ENCODE data around the gene PGLYRP2. TPM values are rescaled to one million over a fixed set of nuclear protein-coding genes. Genes with fewer than 3 reads are reported as not detected.

The PGLYRP2 gene
- total and polyA plus RNA-seq, 9 of the 15 experiments (the other 6 are each of a cell fraction or from before 2014, with no cell fraction given): not detected

DNA sequence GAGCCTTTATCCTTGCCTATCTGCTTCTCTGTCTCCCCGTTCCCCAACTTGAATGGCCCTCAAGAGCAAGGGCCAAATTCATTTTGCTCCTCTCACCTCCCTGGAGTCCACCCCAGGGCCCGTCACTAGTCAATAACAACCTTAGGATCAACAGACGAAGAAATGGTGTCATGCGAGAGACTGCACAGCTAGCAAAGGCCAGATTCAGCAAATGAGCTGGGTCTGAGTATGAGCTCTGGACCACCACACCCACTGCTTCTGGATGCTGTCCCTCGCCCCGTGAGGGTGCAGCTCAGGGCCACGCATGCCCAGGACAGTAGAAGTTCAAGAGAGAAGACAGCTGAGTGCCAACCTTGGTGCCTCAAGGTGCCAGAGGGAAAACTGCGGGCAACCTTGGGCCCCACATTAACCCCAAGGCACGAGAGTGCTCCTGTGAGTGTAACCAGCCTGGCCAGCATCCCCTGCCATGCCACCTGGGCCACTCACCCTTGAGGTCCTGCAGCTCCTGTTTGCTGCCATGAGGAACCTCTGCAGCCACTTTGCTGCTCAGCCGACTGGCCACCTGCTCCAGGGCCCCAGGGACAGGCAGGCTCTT is 48.7 kb downstream of the PGLYRP2 start:
- intact Hi-C loops (cut with micrococcal nuclease) (no loop called here), in situ Hi-C loops (cut with MboI) (no loop called here)
- peak; percentile 53; the same call in 1 of the 2 replicates for TF ChIP-seq RBFOX2 (IDR thresholded peaks at IDR 0.05; ENCODE audit: low read depth, low read length)
- TF ChIP-seq TAF7 (tag; IDR thresholded peaks at IDR 0.05): no peak
- no peak overlapping the region for H3K4me2 ChIP-seq (ENCODE audit: insufficient read depth, low read length)
- no peak for FAIRE-seq
- 88% methylated on average over 10 of the region's 10 CpGs for WGBS (ENCODE audit: insufficient coverage, low coverage, missing lambda C conversion rate)
- DNase-seq (ENCODE audit: extremely low read depth in 1 of 4, low spot score in 3 of 4): no peak
- peaks cover 44% of the 10 kb centered on the region for H3K79me2 ChIP-seq (ENCODE audit: control insufficient read depth, insufficient read depth, low read length)
- peaks cover 54% of the 10 kb centered on the region for H3K36me3 ChIP-seq (ENCODE audit: control insufficient read depth, insufficient read depth, low read length)
- ATAC-seq: no peak
- H4K20me1 ChIP-seq (replicated peaks; ENCODE audit: control insufficient read depth, insufficient read depth, low read length): no peaks in the 10 kb centered on the region
- no peak overlapping the region for H2AFZ ChIP-seq (ENCODE audit: low read depth, low read length)
- peaks cover 8 to 48% of the 10 kb centered on the region in 2 experiments; a peak in 4 of 5 replicates for H3K4me1 ChIP-seq (replicated peaks in 1 of 2; ENCODE audit: control insufficient read depth in 2 of 2, insufficient read depth in 2 of 2, low read length in 2 of 2)
- peaks cover 5% of the 10 kb centered on the region for H3K9me1 ChIP-seq (ENCODE audit: control insufficient read depth, insufficient read depth, low read length)
- H3K9me3 ChIP-seq (replicated peaks; ENCODE audit: control insufficient read depth, insufficient read depth, low read depth, low read length): no peaks in the 10 kb centered on the region
- CTCF ChIA-PET (ENCODE audit: low intra/inter-chr PET ratio): no interaction called here
- H3K4me3 ChIP-seq: no peak overlapping the region
- POLR2A ChIA-PET: interaction anchor here (0.7 to 4.0 kb wide), 4 partner anchors 11 to 767 kb away, joined by 3 to 54 read pairs (median 4); partner anchors contain the start of genes AKAP8, AKAP8L and AP1M1
- BruUV-seq (replicated peaks): no TSS peak
- no peaks in the 10 kb centered on the region for H3K27me3 ChIP-seq (ENCODE audit: control insufficient read depth in 2 of 2, insufficient read depth in 2 of 2, low read length in 2 of 2)
- peak overlapping the region in 1 of 2 experiments; percentile 99; a peak in 2 of 4 replicates for H3K9ac ChIP-seq (ENCODE audit: insufficient read depth in 1 of 2, low read depth in 2 of 2, low read length in 2 of 2)
- H3K27ac ChIP-seq (ENCODE audit: extremely low read depth, low read depth, low read length): no peak overlapping the region

DNA sequence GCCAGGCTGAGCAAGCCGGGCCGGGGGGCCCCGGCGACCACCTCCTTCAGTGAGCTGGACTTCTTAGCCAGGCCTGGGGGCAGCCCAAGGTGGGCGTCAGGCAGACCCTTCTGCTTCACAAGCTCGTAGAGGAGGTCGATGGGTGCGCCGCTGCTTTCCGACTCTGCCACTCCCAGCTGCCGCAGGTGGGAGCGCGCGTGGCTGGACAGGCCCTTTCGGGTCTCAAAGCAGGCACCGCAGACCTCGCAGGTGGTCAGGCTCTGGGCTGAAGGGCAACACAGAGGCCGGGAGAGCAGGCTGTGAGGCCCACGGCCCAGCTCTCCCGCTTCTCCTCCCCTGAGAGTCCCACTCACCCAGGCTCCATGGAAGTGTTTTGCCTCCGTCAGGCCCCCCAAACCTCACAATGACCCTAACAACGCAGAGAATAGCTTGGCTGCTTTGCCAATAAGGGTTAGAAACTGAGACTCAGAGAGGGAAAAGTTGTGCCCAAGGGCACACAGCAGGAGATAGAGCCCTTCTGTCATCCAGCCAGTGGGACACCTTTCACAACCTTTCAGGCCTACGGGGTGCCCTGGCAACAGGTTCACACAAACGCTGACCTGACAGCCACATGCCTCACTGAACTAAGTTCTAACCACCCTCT is 49.4 kb downstream of the PGLYRP2 start:
- Histone ChIP-seq H3K9me1 (ENCODE audit: control insufficient read depth, insufficient read depth, low read length) (peaks cover 5% of the 10 kb centered on the region), H3K79me2 (ENCODE audit: control insufficient read depth, insufficient read depth, low read length) (peaks cover 44% of the 10 kb centered on the region), H3K27ac (ENCODE audit: extremely low read depth, low read depth, low read length) (no peak overlapping the region), H3K36me3 (ENCODE audit: control insufficient read depth, insufficient read depth, low read length) (peaks cover 60% of the 10 kb centered on the region), H3K4me1 (replicated peaks in 1 of 2; ENCODE audit: control insufficient read depth in 2 of 2, insufficient read depth in 2 of 2, low read length in 2 of 2) (peaks cover 8 to 48% of the 10 kb centered on the region in 2 experiments; a peak in 4 of 5 replicates), H2AFZ (ENCODE audit: low read depth, low read length) (no peak overlapping the region), H3K27me3 (ENCODE audit: control insufficient read depth in 2 of 2, insufficient read depth in 2 of 2, low read length in 2 of 2) (no peaks in the 10 kb centered on the region), H3K9me3 (replicated peaks; ENCODE audit: control insufficient read depth, insufficient read depth, low read depth, low read length) (no peaks in the 10 kb centered on the region), H4K20me1 (replicated peaks; ENCODE audit: control insufficient read depth, insufficient read depth, low read length) (no peaks in the 10 kb centered on the region), H3K9ac (ENCODE audit: insufficient read depth in 1 of 2, low read depth in 2 of 2, low read length in 2 of 2) (peak overlapping the region in 1 of 2 experiments; percentile 99; a peak in 2 of 4 replicates), H3K4me2 (ENCODE audit: insufficient read depth, low read length) (no peak overlapping the region), H3K4me3 (no peak overlapping the region)
- DNase-seq (ENCODE audit: extremely low read depth in 1 of 4, low spot score in 3 of 4) (no peak), ATAC-seq (no peak), FAIRE-seq (no peak)
- no TSS peak for BruUV-seq (replicated peaks)
- intact Hi-C loops (cut with micrococcal nuclease): no loop called here
- no peak for TF ChIP-seq ZNF76 (CRISPR knock-in tag; IDR thresholded peaks at IDR 0.05; ENCODE audit: borderline replicate concordance)
- peak; percentile 49; the same call in 1 of the 2 replicates for TF ChIP-seq RBFOX2 (IDR thresholded peaks at IDR 0.05; ENCODE audit: low read depth, low read length)
- CTCF ChIA-PET (ENCODE audit: low intra/inter-chr PET ratio): no interaction called here
- in situ Hi-C loops (cut with MboI): no loop called here
- WGBS (ENCODE audit: insufficient coverage, low coverage, missing lambda C conversion rate): 94% methylated on average over 21 of the region's 24 CpGs
- POLR2A ChIA-PET: interaction anchor here (1.3 to 4.0 kb wide), 2 partner anchors 11 to 51 kb away, joined by 4 to 54 read pairs; partner anchors contain the start of genes AKAP8 and AKAP8L
